ENCODE measurements around the gene CARD14.

Gene CARD14

DNA sequence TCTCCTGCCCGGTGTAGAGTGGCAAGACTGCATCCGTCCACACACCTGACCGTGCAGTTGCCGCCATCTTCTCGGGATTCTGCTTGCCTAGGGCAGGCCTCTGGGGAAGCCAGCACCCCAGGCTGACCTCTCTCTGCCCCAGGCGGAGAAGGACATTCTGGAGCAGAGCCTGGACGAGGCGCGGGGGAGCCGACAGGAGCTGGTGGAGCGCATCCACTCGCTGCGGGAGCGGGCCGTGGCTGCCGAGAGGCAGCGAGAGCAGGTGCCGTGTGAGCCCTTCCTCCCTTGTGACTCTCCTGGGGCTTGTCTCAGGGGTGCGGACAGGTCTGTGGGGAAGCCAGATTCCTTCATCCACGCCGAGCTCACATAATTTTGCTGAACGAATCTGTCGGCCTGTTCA lies 19.8 kb downstream of the CARD14 start:
- TF ChIP-seq, protein P1, sequence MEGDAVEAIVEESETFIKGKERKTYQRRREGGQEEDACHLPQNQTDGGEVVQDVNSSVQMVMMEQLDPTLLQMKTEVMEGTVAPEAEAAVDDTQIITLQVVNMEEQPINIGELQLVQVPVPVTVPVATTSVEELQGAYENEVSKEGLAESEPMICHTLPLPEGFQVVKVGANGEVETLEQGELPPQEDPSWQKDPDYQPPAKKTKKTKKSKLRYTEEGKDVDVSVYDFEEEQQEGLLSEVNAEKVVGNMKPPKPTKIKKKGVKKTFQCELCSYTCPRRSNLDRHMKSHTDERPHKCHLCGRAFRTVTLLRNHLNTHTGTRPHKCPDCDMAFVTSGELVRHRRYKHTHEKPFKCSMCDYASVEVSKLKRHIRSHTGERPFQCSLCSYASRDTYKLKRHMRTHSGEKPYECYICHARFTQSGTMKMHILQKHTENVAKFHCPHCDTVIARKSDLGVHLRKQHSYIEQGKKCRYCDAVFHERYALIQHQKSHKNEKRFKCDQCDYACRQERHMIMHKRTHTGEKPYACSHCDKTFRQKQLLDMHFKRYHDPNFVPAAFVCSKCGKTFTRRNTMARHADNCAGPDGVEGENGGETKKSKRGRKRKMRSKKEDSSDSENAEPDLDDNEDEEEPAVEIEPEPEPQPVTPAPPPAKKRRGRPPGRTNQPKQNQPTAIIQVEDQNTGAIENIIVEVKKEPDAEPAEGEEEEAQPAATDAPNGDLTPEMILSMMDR (IDR thresholded peaks at IDR 0.05): no peak

DNA sequence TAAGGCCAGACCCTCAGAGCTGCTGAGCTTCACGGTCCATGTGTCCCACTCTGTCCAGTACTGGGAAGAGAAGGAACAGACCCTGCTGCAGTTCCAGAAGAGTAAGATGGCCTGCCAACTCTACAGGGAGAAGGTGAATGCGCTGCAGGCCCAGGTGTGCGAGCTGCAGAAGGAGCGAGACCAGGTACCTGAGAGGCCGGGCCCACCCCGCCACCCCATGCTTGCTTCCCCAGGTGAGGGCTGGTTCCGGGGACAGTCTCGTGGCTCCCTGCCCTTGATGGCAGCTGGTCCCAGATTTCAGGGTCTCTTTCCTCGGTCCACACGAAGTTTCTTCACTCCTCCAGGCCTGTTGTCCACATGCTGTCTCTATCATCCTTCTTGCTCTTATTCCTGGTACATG lies 20.9 kb downstream of the CARD14 start:
- TF ChIP-seq, protein P1 (IDR thresholded peaks at IDR 0.05): no peak

DNA sequence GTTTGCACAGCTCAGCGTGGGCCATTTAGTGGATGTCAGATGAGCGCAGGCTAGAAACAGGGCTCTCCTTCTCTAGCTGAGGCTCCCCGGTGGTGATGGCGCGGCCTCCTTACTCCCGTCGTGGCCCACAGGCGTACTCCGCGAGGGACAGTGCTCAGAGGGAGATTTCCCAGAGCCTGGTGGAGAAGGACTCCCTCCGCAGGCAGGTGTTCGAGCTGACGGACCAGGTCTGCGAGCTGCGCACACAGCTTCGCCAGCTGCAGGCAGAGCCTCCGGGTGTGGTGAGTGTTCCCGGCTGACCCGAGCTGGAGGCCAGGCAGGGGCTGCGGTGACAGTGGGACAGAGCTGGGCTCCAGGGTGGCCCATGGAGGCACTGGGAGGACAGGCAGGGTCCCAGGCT lies 21.4 kb downstream of the CARD14 start:
- TF ChIP-seq, protein P1 (IDR thresholded peaks at IDR 0.05): no peak

DNA sequence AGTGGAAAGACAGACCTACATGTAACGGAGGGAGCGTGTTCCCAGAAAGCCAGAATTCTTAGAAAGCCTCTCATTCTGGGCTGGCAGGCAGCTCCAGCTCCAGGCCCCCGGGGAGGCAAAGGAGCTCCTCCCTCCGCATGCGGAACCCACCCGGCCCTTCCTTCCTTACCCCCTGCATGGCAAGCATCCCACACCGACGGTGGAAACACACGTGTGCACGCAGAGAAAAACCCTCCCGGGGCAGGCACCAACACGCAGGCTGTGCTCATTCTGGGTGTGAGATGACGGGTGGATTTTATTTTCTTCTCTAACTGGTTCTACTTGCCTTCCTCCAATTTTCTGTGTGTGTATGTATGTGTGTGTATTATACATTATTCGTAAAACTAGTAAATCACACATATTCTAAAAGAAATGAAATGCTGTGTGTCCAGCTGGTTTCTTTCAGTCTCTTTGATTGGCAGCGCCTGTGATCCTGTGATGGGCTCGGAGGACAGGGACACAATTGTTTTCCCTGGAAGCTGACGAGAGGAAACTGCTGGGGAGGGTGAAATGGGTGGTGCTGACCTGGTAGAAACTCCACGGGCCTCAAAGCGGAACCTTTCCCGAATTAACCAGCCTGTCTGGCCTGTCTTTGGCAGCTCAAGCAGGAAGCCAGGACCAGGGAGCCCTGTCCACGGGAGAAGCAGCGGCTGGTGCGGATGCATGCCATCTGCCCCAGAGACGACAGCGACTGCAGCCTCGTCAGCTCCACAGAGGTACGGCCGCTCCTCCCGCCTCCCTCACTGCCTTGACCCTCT lies 22.2 kb downstream of the CARD14 start:
- TF ChIP-seq, protein P1 (IDR thresholded peaks at IDR 0.05): no peak

DNA sequence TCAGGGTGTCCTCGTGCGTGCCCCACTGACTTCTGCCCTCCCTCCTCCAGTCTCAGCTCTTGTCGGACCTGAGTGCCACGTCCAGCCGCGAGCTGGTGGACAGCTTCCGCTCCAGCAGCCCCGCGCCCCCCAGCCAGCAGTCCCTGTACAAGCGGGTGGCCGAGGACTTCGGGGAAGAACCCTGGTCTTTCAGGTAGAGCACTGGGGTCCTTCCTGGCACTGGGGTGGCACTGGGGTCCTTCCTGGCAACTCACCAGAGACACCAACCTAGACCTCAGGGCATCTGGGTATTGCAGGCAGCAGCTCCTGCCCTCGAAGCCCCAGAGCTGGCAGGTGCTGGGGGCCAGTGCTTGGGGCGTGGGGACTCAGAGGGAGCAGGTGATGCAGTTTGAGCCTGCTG lies 25.3 kb downstream of the CARD14 start:
- TF ChIP-seq, protein P1 (IDR thresholded peaks at IDR 0.05): no peak

DNA sequence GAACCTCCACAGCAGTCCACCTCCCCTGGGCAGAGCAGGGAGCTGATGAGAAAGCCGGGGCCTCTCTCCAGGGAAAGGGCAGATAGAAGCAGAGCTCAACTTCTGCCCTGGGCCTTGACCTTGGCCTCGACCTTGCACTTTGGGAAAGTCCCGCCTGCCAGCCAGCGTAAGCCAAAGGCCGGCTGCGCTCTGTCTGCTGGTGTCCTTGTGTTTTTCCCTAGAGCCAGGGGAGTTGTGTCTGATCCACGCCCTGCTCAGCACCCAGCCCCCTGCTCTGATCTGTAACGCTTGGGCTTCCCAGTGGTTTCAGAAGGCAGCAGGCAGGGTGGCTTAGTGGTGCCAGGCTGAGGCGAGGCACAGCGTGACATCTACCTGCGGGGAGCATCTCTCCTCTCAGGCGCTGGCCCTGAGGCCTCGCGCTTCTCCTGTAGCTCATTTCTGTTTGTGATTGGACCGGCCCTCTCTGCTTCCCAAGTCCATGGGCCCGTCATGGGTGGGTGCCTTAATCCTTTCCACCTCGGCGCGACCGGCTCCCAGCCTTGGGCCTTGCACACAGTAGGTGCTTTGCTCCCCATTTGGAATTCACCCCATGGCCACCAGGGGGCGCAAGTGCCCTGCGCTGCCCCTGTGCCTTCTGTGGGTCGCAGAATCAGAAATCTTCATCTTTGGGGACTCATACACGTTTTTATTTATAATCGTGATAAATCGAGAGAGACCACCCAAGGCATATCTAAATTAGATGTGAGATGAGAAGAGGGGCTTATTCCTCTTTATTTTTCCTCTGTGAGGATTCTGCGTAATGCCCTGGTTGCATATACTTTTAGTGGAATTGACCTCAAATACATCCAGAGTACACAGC lies 26.1 kb downstream of the CARD14 start:
- TF ChIP-seq, protein P1 (IDR thresholded peaks at IDR 0.05): peak; percentile 81

DNA sequence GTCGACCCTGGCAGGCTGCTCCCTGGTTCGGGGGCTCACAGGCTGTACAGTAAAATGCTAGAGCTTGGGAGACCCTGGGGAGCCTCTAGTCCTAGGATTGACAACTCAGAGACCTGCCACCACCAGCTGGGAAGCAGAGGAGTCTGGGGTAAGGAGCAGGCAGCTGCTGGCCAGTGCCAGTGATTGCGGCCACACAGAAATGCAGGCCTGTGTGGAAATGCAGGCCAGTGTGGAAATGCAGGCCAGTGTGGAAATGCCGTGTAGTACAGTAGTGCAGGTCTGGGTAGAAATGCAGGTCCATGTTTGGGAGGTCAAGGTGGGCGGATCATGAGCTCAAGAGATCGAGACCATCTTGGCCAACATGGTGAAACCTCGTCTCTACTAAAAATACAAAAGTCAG lies 26.8 kb downstream of the CARD14 start:
- TF ChIP-seq, protein P1 (IDR thresholded peaks at IDR 0.05): no peak

Data from LNCAP (cell line).